K562 (cell line): ENCODE measurements around the gene TESMIN. TPM values are rescaled to one million over a fixed set of nuclear protein-coding genes. Genes with fewer than 3 reads are reported as not detected.

ENCODE experiments used
- ATAC-seq: fragments of 200-7000 bp; cut with Tn5 transposase; 3 replicates; pipeline ENCODE4 v1.9.1; 2020; ENCODE audit warnings: moderate library complexity
- BruUV-seq: library from RNA; stranded (reverse); fragments of 400-500 nt; replicated peaks from 2 replicates; lab custom pipeline; 2021; lab: Mats Ljungman, UMichigan
- CTCF ChIA-PET: fragments of 300-600 bp; formaldehyde crosslinking; extraction: SDS; loops from one replicate; lab custom pipeline; 2021; ENCODE audit warnings: low intra/inter-chr PET ratio; lab: Yijun Ruan, JAX
- POLR2A ChIA-PET: fragments of 300-600, 350-650 bp; sonication (Branson Sonifier 250); formaldehyde crosslinking; extraction: SDS; loops from one replicate; lab custom pipeline; 2021; ENCODE audit warnings: antibody characterized with exemption, inconsistent platforms; lab: Yijun Ruan, JAX
- DNase-seq, 4 experiments: peaks; one replicate each; pipeline versions ENCODE4 v3.0.0 to v3.0.0-alpha.2; 2011 to 2018; ENCODE audit warnings: low spot score in 3 of 4, mixed read lengths in 3 of 4; ENCODE audit errors: extremely low read depth in 1 of 4
- FAIRE-seq: peaks from 2 replicates; lab custom pipeline; 2011; peaks lifted over from hg19 to GRCh38; lab: Jason Lieb, UNC
- H2AFZ ChIP-seq: 2 replicates; pipeline ENCODE4 v1.6.0; 2011; ENCODE audit warnings: low read depth, low read length, control low read depth, inconsistent platforms
- H3K27ac ChIP-seq: fragments of 200-600 bp; 3 replicates; pipeline ENCODE4 v1.8.0; 2011; ENCODE audit warnings: low read depth, mild to moderate bottlenecking, control low read depth, inconsistent platforms, low read length, moderate library complexity, mixed read lengths; ENCODE audit errors: extremely low read depth
- H3K27me3 ChIP-seq, 2 experiments: fragments of 300-600 bp in 1 of 2; 2 replicates in 1 of 2; 3 replicates in 1 of 2; pipeline versions ENCODE4 v1.6.0 to v1.8.0; 2011; ENCODE audit warnings: inconsistent platforms in 2 of 2, low read length in 2 of 2, mild to moderate bottlenecking in 1 of 2, mixed read lengths in 1 of 2, moderate library complexity in 1 of 2; ENCODE audit not compliant: control insufficient read depth in 2 of 2, insufficient read depth in 2 of 2
- H3K36me3 ChIP-seq: fragments of 300-600 bp; 3 replicates; pipeline ENCODE4 v1.8.0; 2011; ENCODE audit warnings: mild to moderate bottlenecking, low read length, inconsistent platforms; ENCODE audit not compliant: control insufficient read depth, insufficient read depth
- H3K4me1 ChIP-seq, 2 experiments: fragments of 200-600 bp in 1 of 2; replicated peaks in 1 of 2; 2 replicates in 1 of 2; 3 replicates in 1 of 2; pipeline versions ENCODE4 v1.5.1 to v1.8.0; 2011; ENCODE audit warnings: inconsistent platforms in 2 of 2, low read length in 2 of 2, mild to moderate bottlenecking in 1 of 2, mixed read lengths in 1 of 2, moderate library complexity in 1 of 2; ENCODE audit not compliant: control insufficient read depth in 2 of 2, insufficient read depth in 2 of 2
- H3K4me2 ChIP-seq: 2 replicates; pipeline ENCODE4 v1.6.1; 2011; ENCODE audit warnings: low read length, control low read depth, inconsistent platforms, mixed read lengths; ENCODE audit not compliant: insufficient read depth
- H3K4me3 ChIP-seq: fragments of 200-600 bp; sonication (generic), shearing (Covaris generic); 2 replicates; pipeline ENCODE4 v1.5.1; 2016; ENCODE audit warnings: control low read depth, inconsistent platforms
- H3K79me2 ChIP-seq: fragments of 200-600 bp; 3 replicates; pipeline ENCODE4 v1.8.0; 2011; ENCODE audit warnings: low read length, inconsistent platforms; ENCODE audit not compliant: control insufficient read depth, insufficient read depth
- H3K9ac ChIP-seq, 2 experiments: 2 replicates each; pipeline versions ENCODE4 v1.6.0 to v1.6.1; 2011; ENCODE audit warnings: low read depth in 2 of 2, low read length in 2 of 2, control low read depth in 1 of 2, inconsistent platforms in 1 of 2, mild to moderate bottlenecking in 1 of 2, mixed read lengths in 1 of 2; ENCODE audit not compliant: insufficient read depth in 1 of 2
- H3K9me1 ChIP-seq: one replicate; pipeline ENCODE4 v1.6.0; 2011; ENCODE audit warnings: inconsistent platforms, mild to moderate bottlenecking, low read length, moderate library complexity; ENCODE audit not compliant: control insufficient read depth, insufficient read depth
- H3K9me3 ChIP-seq: replicated peaks from 2 replicates; pipeline ENCODE4 v1.5.1; 2011; ENCODE audit warnings: low read depth, low read length, inconsistent platforms; ENCODE audit not compliant: control insufficient read depth, insufficient read depth
- H4K20me1 ChIP-seq: replicated peaks from 2 replicates; pipeline ENCODE4 v1.6.1; 2011; ENCODE audit warnings: low read length, inconsistent platforms, mixed read lengths; ENCODE audit not compliant: control insufficient read depth, insufficient read depth
- FIP1L1 ChIP-seq: fragments of 200-400 bp; formaldehyde crosslinking; IDR thresholded peaks from 2 replicates; pipeline ENCODE4 v1.6.1; 2018; ENCODE audit warnings: mild to moderate bottlenecking, low read depth, low read length; ENCODE audit not compliant: poor library complexity, severe bottlenecking
- FOSL1 ChIP-seq: fragments of 200-800 bp; sonication (Bioruptor generic); conservative IDR thresholded peaks from 2 replicates; pipeline ENCODE4 v1.6.1; 2016; ENCODE audit warnings: missing genetic modification characterization, missing compliant biosample characterization
- KHSRP ChIP-seq: fragments of 450-650 bp; IDR thresholded peaks from 2 replicates; pipeline ENCODE4 v1.6.1; 2017
- MYNN ChIP-seq, 2 experiments: sonication (generic); formaldehyde crosslinking in 1 of 2; IDR thresholded peaks; 2 replicates each; pipeline versions ENCODE4 v1.5.0 to v1.6.1; 2016 to 2020; ENCODE audit warnings: antibody characterized with exemption in 1 of 2, missing genetic modification reagents in 1 of 2
- NCOA2 ChIP-seq, 2 experiments: fragments of 450-650 bp; IDR thresholded peaks; 2 replicates each; pipeline ENCODE4 v1.6.1; 2018; ENCODE audit warnings: mild to moderate bottlenecking in 2 of 2, moderate library complexity in 1 of 2; ENCODE audit not compliant: partially characterized antibody in 2 of 2
- NFIC ChIP-seq: fragments of 450-650 bp; IDR thresholded peaks from 2 replicates; pipeline ENCODE4 v1.6.1; 2017; ENCODE audit warnings: mild to moderate bottlenecking, inconsistent platforms
- NONO ChIP-seq, 2 experiments: fragments of 200-400 bp in 1 of 2; fragments of 450-650 bp in 1 of 2; formaldehyde crosslinking in 1 of 2; IDR thresholded peaks; 2 replicates each; pipeline ENCODE4 v1.6.1; 2017; ENCODE audit warnings: low read depth in 2 of 2, mild to moderate bottlenecking in 2 of 2, moderate library complexity in 2 of 2, low read length in 1 of 2
- NR3C1 ChIP-seq: sonication (generic); formaldehyde crosslinking; IDR thresholded peaks from 2 replicates; pipeline ENCODE4 v1.8.1; 2022; ENCODE audit warnings: missing genetic modification reagents
- NRF1 ChIP-seq, 2 experiments: fragments of 450-650 bp; IDR thresholded peaks in 1 of 2; conservative IDR thresholded peaks in 1 of 2; 2 replicates each; pipeline ENCODE4 v1.6.1; 2014; ENCODE audit warnings: mild to moderate bottlenecking in 2 of 2
- PYGO2 ChIP-seq: fragments of 450-650 bp; IDR thresholded peaks from 2 replicates; pipeline ENCODE4 v1.6.1; 2016; ENCODE audit warnings: mild to moderate bottlenecking, missing genetic modification characterization, moderate library complexity, missing compliant biosample characterization
- RHOXF2B ChIP-seq: fragments of 250-450 bp; sonication (Bioruptor Pico); conservative IDR thresholded peaks from 2 replicates; pipeline ENCODE4 v1.5.1; 2021
- SMAD3 ChIP-seq: fragments of 450-650 bp; formaldehyde crosslinking; conservative IDR thresholded peaks from 2 replicates; pipeline ENCODE4 v1.4.0; 2020; ENCODE audit warnings: mild to moderate bottlenecking
- TAF7 ChIP-seq: fragments of 450-650 bp; IDR thresholded peaks from 2 replicates; pipeline ENCODE4 v1.6.1; 2016; ENCODE audit warnings: missing genetic modification characterization, missing compliant biosample characterization
- TEAD2 ChIP-seq: fragments of 450-650 bp; IDR thresholded peaks from 2 replicates; pipeline ENCODE4 v1.6.1; 2016; ENCODE audit warnings: missing genetic modification characterization, control low read depth, missing compliant biosample characterization
- YY1 ChIP-seq, 3 experiments: IDR thresholded peaks; 2 replicates each; pipeline ENCODE4 v1.6.1; 2011; ENCODE audit warnings: low read length in 2 of 3, mild to moderate bottlenecking in 2 of 3, moderate library complexity in 2 of 3, borderline replicate concordance in 1 of 3, control low read depth in 1 of 3, low read depth in 1 of 3; ENCODE audit not compliant: insufficient read depth in 3 of 3, insufficient replicate concordance in 2 of 3, control insufficient read depth in 1 of 3, insufficient read length in 1 of 3; ENCODE audit errors: extremely low read depth in 1 of 3
- ZFP36 ChIP-seq: fragments of 150-350 bp; IDR thresholded peaks from 2 replicates; pipeline ENCODE4 v1.6.1; 2018; ENCODE audit warnings: low read length, low read depth; ENCODE audit not compliant: partially characterized antibody
- ZNF197 ChIP-seq: fragments of 200-800 bp; sonication (Bioruptor generic); IDR thresholded peaks from 2 replicates; pipeline ENCODE4 v1.6.1; 2016; ENCODE audit warnings: low read depth, missing genetic modification characterization, missing compliant biosample characterization
- ZNF253 ChIP-seq: fragments of 250-450 bp; sonication (Bioruptor Pico); conservative IDR thresholded peaks from 2 replicates; pipeline ENCODE4 v1.6.1; 2021; ENCODE audit warnings: mild to moderate bottlenecking
- ZSCAN32 ChIP-seq: fragments of 450-650 bp; formaldehyde crosslinking; IDR thresholded peaks from 2 replicates; pipeline ENCODE4 v1.4.0; 2020; ENCODE audit warnings: mild to moderate bottlenecking, moderate library complexity
- WGBS: fragments of 100-300 bp; shearing (Covaris generic); methylation state at CpG from one replicate; pipeline ENCODE4 v1.1.6; 2016; ENCODE audit warnings: low coverage, mixed read lengths; ENCODE audit not compliant: insufficient coverage; ENCODE audit errors: missing lambda C conversion rate; 5-methylcytosine and 5-hydroxymethylcytosine counted together
- in situ Hi-C: fragments of 300-500 bp; cut with MboI; formaldehyde crosslinking; loops from 4 replicates; pipeline ENCODE4 v1.15.0; 2018; ENCODE audit warnings: inconsistent platforms, mixed read lengths
- intact Hi-C: fragments of 100-400 bp; cut with micrococcal nuclease; formaldehyde crosslinking; loops from 2 replicates; pipeline ENCODE4 v1.14.2; 2022
- polyA plus RNA-seq, 8 experiments: library from polyadenylated mRNA; depleted of rRNA in 4 of 8; stranded (reverse) in 5 of 8; unstranded in 3 of 8; fragments of >200 nt; fragmentation: Nextera tagmentation in 2 of 8; fragmentation: Illumina TruSeq in 1 of 8; extraction: Ambion mirVana in 2 of 8; extraction: Trizol in 1 of 8; gene quantifications; 2 replicates each; pipeline versions ENCODE4 v1.2.1 to v1.2.3, GENCODE V29; 2011 to 2014; ENCODE audit warnings: inconsistent platforms in 1 of 8, missing spikeins in 1 of 8
- total RNA-seq, 7 experiments: library from RNA; depleted of rRNA in 6 of 7; stranded (reverse); fragments of >200 nt in 6 of 7; fragmentation: Illumina TruSeq in 2 of 7; extraction: Trizol in 2 of 7; gene quantifications; 2 replicates each; pipeline versions ENCODE4 v1.2.1 to v1.2.3, GENCODE V29; 2011 to 2021; ENCODE audit warnings: low replicate concordance in 1 of 7

The TESMIN gene
- total and polyA plus RNA-seq, 9 of the 15 experiments (the other 6 are each of a cell fraction or from before 2014, with no cell fraction given), result 8.9 to 50.5 (median 15.0) TPM

DNA sequence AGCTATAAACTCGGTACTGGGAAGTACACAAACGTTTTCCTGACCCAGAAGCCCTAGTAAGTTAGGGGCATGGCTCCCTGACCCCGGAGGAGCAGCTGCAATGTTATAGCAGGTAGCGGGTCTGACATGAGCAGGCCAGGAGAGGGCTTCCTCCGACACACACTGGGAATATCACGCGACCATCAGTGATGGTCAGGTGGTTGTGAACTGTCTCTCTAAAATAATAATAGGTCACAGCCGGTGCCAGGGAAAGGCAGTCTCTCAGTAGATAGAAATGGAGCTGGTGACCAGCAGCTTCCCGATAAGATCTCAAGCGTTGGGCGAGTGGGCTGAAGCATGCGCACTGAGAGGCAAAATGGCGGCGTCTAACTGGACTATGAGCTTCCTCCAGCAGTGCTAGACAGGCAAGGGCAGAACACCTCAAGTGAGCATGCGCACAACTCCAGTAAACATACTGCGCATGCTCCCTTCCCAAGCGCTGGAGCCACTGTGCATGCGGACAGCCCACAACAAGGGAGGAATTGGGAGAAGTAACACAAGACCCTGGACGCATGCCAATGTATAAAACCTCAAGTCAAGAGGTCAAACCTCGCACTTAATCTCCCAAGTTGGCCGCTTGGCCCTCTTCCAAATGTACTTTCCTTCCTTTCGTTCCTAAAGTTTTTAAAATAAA is 22.3 kb upstream of the TESMIN start (continued):
- TF ChIP-seq ZNF253 (CRISPR knock-in tag), result no peak
- peak; percentile 42 to 45; a peak in 2 of 4 replicates for TF ChIP-seq NRF1 (conservative IDR thresholded peaks at IDR 0.05 in 1 of 2, IDR thresholded peaks at IDR 0.05 in 1 of 2)
- no peak for TF ChIP-seq SMAD3 (CRISPR knock-in tag)
- no peak for TF ChIP-seq FOSL1
- TF ChIP-seq NFIC, result peak; percentile 57
- TF ChIP-seq NCOA2 (IDR thresholded peaks at IDR 0.05; ENCODE audit: partially characterized antibody in 2 of 2), result no peak
- TF ChIP-seq YY1 (IDR thresholded peaks at IDR 0.05; ENCODE audit: borderline replicate concordance in 1 of 3, control insufficient read depth in 1 of 3, extremely low read depth in 1 of 3, insufficient read depth in 3 of 3, insufficient read length in 1 of 3, insufficient replicate concordance in 2 of 3, low read depth in 1 of 3, low read length in 2 of 3), result peak in 1 of 3 experiments; percentile 34
- TF ChIP-seq PYGO2 (tag), result no peak
- no peak for TF ChIP-seq RHOXF2B (CRISPR knock-in tag)

DNA sequence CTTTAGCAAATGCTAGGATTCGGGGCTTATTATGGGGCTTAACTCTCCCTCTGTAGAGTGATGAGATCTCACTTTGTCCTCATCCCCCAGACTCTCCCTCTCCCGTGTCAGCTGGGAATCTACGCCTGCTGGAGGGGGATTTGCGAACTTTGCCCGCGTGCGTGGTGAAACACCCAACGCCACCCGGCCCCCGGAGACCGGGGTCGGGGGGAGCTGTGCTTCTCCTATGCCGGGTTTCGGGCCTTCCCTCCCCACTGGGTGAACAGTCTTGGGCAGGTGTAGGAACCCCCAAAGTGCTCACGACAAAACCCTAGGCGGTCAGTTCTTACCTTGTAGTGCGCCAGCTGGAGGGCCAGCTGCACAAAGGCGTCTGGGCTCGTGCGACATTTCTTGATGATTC is 21.6 kb upstream of the TESMIN start:
- H3K27me3 ChIP-seq, result no peaks in the 10 kb centered on the region
- intact Hi-C loops (no loop called here), in situ Hi-C loops (no loop called here)
- H3K4me2 ChIP-seq, result no peak overlapping the region
- no peaks in the 10 kb centered on the region for H4K20me1 ChIP-seq
- no peak for ATAC-seq
- no peaks in the 10 kb centered on the region for H3K4me1 ChIP-seq
- BruUV-seq, result no TSS peak
- H3K4me3 ChIP-seq, result no peak overlapping the region
- H3K27ac ChIP-seq, result no peak overlapping the region
- H3K36me3 ChIP-seq, result peaks cover 46% of the 10 kb centered on the region; the same call in 1 of the 3 replicates
- TF ChIP-seq KHSRP, result no peak
- TF ChIP-seq NONO (IDR thresholded peaks at IDR 0.05; ENCODE audit: low read depth in 2 of 2, low read length in 1 of 2), result no peak
- no peak for TF ChIP-seq ZFP36
- no peak for TF ChIP-seq FIP1L1
- no peak for TF ChIP-seq NR3C1 (CRISPR knock-in tag)
- TF ChIP-seq ZSCAN32 (CRISPR knock-in tag), result no peak
- no peak for TF ChIP-seq TEAD2 (tag)
- no peak for TF ChIP-seq MYNN (IDR thresholded peaks at IDR 0.05)
- TF ChIP-seq MYNN (CRISPR knock-in tag; IDR thresholded peaks at IDR 0.05), result no peak
- no peak for TF ChIP-seq ZNF197 (CRISPR knock-in tag)
- no peak for TF ChIP-seq TAF7 (tag)
- ChIA-PET CTCF (no interaction called here), POLR2A (no interaction called here)
- no peak for FAIRE-seq
- WGBS, result 88% methylated on average over 19 of the region's 20 CpGs
- no peaks in the 10 kb centered on the region for H3K9me3 ChIP-seq
- H2AFZ ChIP-seq, result no peak overlapping the region
- H3K79me2 ChIP-seq, result no peaks in the 10 kb centered on the region
- H3K9me1 ChIP-seq, result no peaks in the 10 kb centered on the region
- DNase-seq, result no peak
- H3K9ac ChIP-seq, result no peak overlapping the region
